Activated effector memory CD4-positive, alpha-beta T cell treated with anti-CD3 and anti-CD28 coated beads, Interleukin-2, amount 50 U/mL, for 16 hours (primary cell): ENCODE measurements around the gene SMAD5.

Experiments
- DNase-seq: peaks from one replicate; pipeline ENCODE4 v3.0.0-alpha.2; 2020

The SMAD5 gene

GRCh38 chr5:136132557-136133221 is at the start of gene SMAD5:
Gene SMAD5, plus strand, starts transcription at chr5:136132845. Its CDS starts 20,916 bp downstream, at chr5:136153761.
- peak; percentile 90 for DNase-seq

GRCh38 chr5:136084698-136085097 is 47.9 kb upstream of the SMAD5 start:
- DNase-seq = no peak

- no peak for DNase-seq
Observed at GRCh38 chr5:136086783-136087566, 45.7 kb upstream of the SMAD5 start.

GRCh38 chr5:136087961-136088871 is 44.4 kb upstream of the SMAD5 start:
- DNase-seq = no peak

DNA sequence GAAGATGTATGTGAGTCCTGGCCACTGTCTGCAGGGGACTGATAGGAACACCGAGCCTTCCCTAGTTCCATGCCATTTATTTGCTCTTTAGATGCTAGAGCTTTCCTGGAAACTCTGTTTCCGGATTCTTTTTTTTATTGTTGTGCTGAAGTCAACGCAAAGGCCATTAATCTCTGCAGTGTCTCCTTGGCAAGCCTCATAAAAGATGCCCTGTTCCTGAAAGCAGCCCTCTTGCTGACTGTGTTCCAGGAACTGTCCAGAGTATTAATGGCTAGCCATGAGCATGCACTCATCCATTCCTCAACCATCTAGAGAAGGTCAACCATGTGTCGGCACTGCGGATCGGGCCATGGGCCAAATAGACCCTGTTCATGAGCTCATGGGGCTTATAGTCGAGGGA is 42.9 kb upstream of the SMAD5 start:
- DNase-seq = no peak

- no peak for DNase-seq
Observed at GRCh38 chr5:136090319-136090718, 42.3 kb upstream of the SMAD5 start.

GRCh38 chr5:136094189-136094912 is 38.3 kb upstream of the SMAD5 start:
- DNase-seq = no peak

GRCh38 chr5:136094913-136095641 is 37.6 kb upstream of the SMAD5 start:
- DNase-seq = no peak

GRCh38 chr5:136098176-136098575 is 34.5 kb upstream of the SMAD5 start:
- no peak for DNase-seq

- no peak for DNase-seq
Observed at GRCh38 chr5:136099870-136100269, 32.8 kb upstream of the SMAD5 start.

- DNase-seq = no peak
Observed at GRCh38 chr5:136101884-136102283, 30.8 kb upstream of the SMAD5 start.

DNA sequence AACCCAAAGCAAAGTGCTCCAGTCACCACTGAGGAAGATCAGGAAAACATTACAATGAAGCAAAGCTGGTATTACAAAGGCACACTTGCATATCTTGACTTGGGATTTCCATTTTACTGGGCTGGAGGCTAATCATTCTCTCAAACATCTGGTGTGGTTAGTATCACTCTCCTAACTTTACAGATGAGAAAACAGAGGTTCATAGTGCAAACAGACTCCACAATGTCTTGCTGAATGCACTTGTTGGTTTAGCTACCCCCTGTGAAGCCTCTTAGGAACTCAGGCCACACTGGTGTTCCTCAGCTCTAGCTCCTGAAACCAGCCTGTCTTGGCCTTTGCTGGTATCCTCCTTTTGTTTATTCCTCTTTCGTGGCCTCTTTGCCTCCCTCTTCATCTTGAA is 29.5 kb upstream of the SMAD5 start:
- no peak for DNase-seq

DNA sequence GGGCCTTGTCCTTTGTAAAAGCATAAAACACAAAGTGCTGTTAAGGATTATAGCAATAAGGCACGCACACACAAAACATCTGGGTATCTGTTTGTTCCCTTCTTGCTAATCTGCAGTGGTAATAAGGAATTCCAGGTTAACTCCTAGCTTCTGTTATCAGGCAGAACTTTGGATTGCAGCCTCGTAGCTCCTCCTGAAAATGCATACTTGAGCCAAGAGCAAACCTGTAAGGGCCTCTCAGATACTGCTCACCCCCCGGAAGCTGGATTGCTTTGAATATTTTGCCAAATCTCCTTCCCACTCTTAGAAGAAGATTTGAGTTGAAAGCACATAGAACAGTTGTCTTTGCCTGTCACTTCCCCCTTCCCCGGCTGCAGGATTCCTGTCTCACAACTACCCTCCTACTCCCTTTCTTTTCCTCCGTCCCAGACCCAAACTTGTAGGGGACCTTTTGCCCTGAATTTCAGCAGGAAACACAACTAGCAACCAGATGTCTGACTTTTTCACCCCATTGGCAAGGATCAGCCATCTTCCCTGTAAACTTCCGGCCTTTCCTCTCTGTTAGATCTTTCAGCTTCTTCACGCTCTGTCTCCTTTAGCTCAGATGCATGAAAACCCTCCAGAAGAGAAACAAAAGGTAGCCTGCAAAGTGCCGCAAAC is 28.2 kb upstream of the SMAD5 start:
- no peak for DNase-seq

DNA sequence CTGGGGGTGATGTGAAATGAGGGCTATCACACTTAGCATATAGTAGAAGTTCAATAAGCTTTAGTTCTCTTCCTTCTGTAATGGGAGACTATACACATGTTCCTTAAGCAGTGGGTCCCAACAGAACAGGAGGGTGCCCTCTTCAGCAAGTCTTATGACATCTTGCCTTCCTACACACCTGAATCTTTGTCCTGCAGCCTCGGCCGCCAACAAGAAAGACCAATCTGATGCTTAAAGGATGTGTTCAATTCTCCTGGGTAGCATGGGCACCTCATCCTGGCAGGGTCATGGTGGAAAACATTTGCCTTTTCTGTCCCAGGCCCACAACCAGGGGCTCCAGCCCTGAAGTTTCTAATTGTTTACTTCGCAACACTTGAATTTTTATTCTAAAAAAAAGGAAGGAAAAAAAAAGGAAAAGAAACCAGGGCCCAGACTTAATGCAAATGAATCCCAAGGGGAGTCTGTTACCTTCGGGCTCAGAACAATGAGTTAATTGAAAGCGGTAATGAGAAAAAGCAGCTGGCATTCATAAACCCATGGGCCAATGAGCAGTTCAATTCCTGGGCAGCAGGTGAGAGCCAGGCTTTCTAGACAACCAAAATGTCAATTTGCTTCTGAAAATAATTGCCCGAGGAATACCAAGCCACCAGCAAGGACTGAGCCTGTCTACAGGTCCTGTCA is 26.2 kb upstream of the SMAD5 start:
- no peak for DNase-seq

- no peak for DNase-seq
Observed at GRCh38 chr5:136108180-136108611, 24.4 kb upstream of the SMAD5 start.

- no peak for DNase-seq
Observed at GRCh38 chr5:136108766-136109165, 23.9 kb upstream of the SMAD5 start.

GRCh38 chr5:136109453-136110135 is 23.1 kb upstream of the SMAD5 start:
- DNase-seq = no peak

- no peak for DNase-seq
Observed at GRCh38 chr5:136113606-136114005, 19.0 kb upstream of the SMAD5 start.

DNA sequence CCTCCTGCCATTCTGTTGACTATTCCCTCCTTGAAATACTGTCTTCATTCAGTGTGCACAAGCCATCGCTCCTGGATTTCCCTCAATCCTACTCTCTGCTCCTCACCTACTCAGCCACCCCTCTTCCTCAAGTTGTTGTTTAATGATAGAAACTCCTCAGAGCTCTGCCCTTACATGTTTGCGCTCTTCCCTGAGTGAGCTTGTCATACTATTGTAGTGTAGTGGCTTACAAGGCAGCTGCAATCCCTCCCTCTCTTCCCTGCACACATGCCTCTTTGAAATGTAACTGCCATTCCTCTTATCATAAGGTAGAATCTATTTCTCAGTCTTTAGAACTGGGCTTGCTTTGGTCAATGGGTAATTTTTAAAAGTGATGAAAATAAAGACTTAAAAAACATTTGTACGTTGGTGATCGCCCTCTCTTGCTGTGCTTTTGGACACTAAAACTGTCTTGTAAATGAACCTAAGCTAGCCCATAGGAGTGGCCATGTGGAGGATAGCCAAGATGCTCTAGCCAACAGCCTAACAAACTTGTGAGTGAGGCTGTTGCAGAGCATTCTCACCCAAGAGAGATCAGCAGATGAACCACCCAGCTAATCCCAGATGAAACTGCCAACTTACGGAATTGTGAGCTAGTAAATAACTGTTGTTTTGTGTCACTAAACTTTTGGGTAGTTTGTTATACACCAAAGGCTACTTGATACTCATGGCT is 18.1 kb upstream of the SMAD5 start:
- DNase-seq = no peak
